ENCODE measurements around the gene CA9.

CA9 gene

DNA sequence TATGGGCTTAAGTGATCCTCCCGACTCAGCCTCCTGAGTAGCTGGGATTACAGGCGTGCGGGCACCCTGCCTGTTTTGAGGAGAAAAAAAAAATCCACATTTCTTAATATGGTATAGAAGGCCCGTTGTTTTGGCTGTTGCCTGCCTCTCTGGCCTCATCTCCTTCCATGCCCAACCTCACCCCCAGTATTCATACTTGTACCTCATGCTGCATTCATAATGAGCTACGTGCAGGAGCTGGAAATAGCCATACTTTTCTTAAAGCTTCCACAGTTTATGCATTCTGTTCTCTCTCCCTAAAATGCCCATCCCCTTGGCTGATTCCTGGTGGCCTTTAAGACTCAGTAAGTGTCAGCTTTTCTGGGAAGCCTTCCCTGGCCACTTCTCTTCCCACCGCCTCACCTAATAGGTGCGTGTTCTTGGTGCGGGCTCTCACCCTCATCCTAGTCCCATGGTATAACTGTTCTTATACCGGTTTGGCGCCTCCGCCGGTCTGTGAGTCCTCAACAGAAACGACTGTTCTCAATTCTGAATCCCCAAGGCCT is 18.1 kb downstream of the CA9 start:
- DNase-seq (ENCODE audit: low read depth): no peak

DNA sequence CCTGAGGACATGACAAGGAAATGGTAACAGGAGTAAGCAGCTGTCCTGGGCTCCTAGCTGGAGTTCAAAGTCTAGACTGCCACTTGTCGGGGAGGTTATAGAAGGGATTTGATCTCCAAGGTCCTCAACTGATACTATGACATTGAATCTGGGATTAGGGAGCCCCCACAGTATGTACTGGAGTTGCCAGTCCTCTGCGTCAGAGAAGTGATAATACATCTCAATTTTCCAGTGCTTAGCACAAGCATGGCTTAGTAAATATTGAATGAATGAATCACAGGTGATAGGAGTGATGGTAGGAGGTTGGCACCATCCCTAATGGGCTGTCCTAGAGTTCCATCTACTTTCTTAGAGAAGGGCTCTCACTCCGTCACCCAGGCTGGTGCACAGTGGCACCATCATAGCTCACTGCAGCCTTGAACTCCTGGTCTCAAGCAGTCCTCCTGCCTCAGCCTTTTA is 22.2 kb downstream of the CA9 start:
- DNase-seq (ENCODE audit: low read depth): no peak

DNA sequence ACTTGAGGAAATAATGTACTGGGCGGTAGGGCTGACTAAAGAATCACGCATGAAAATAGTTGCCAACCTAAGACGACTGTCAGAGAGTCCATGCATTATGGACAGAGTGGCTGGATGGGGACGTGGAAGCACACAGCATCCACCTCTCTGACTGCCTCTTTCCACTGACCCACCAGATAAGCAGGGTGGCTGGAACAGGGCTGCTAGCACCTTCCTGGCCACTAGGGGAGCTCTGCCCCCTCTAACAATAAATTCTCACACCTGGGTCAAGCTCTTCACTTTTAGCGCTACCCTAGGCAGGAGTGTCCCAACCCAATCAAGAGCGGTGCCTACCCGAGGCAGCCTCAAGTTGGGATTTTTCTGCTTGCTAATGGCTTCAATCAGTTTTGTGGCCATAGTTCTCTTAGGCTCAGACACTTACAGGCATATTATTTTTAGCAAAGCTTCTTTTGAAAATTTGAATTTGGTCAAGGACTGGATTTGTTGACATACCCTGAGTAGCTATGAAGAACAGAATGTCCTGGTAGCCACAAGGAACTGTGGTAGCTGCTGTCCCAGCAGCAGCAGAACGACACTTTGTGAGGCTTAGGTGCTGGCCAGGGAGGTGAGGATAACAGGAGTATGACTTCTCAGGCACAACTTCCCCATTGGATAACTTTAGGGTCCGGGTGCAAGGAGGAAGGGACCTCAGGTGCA is 22.9 kb downstream of the CA9 start:
- DNase-seq (ENCODE audit: low read depth): peak; percentile 37

DNA sequence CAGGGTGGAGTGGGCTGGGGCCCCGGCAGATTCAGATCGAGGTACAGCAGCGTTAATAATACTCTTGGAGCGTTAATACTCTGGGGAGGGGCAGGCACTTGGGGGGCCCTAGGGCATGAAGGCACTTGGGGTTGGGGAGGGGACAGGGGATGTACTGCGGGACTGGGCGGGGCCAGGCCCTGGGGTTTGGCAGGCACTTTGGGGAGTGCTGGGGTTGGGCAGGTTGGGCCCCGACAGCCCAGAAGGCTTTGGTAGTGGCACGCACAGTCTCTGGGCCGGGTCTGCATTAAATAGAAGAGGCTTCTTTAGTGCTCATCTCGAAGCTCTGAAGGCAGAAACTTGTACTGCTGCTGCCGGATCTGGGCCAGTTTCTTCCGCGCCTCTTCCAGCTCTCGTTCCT is 23.8 kb downstream of the CA9 start:
- DNase-seq (ENCODE audit: low read depth): no peak

DNA sequence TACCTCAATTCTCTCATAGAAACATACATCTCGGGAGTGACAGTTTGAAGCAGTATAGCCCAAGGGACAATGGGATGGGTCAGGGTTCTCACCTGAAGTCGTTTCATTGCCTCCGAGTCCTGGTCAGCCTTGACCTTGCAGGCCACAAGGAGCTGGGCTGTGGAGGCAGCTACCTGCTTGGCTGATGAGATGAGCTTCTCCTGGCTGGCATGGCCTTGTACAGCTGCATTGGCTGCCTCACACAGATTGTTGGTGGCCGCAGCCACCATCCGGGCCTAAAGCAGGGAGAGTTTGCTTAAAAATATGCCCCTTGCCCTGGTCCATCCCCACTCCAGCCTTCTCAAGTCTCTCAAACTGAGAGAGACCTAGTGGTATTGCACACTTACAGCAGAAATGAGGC is 24.5 kb downstream of the CA9 start:
- no peak for DNase-seq (ENCODE audit: low read depth)

DNA sequence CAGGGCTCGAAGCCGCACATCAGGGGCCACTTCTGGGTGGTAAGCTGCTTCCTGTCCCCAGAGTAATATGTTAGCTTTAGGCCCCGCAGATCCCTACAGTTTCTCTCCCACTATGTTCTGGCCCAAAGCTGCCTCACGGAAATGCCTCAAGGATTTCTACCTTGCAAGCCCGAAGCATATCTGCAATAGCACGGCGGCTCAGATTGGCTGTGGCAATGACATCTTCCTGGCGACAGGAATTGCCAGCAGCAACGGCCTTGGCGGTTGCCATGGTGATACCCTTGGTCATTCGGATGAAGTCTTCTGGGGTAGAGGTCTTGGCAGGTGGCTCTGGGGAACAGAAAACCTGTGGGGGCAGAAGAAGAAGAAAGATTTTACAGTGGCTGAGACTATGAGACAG is 26.3 kb downstream of the CA9 start:
- no peak for DNase-seq (ENCODE audit: low read depth)

DNA sequence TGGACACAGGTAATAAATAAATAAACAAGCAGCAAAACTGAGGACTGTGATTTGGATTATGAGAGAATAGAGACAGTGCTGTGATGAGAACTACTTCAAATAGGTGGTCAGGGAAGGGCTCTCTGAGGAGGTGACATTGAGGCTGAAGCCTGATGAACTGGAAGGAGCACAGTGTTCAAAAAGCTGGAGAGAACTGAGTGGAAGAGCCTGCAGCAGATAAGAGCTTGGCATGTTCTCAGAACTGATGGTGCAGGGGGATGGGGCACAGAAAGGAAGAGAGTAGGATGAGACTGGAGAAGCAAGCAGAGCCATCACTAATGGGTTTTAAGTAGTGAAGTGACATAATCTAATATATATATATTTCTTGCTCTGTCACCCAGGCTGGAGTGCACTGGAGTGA is 27.2 kb downstream of the CA9 start:
- DNase-seq (ENCODE audit: low read depth): no peak

DNA sequence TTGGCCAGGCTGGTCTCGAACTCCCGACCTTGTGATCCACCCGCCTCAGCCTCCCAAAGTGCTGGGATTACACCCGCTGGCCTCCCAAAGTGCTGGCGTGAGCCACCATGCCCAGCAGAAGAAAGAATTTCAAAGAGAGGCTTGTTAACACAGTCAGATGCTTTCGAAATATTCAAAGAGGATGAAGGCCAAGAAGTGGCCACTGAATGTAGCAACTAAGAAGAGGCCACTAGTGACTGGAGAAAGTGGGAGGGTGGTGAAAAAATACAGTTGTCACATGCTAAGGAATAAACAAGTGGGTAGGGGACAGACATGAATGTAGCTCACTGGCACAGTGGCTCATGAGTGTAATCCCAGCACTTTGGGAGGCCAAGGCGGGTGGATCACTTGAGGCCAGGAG is 29.0 kb downstream of the CA9 start:
- DNase-seq (ENCODE audit: low read depth): no peak

DNA sequence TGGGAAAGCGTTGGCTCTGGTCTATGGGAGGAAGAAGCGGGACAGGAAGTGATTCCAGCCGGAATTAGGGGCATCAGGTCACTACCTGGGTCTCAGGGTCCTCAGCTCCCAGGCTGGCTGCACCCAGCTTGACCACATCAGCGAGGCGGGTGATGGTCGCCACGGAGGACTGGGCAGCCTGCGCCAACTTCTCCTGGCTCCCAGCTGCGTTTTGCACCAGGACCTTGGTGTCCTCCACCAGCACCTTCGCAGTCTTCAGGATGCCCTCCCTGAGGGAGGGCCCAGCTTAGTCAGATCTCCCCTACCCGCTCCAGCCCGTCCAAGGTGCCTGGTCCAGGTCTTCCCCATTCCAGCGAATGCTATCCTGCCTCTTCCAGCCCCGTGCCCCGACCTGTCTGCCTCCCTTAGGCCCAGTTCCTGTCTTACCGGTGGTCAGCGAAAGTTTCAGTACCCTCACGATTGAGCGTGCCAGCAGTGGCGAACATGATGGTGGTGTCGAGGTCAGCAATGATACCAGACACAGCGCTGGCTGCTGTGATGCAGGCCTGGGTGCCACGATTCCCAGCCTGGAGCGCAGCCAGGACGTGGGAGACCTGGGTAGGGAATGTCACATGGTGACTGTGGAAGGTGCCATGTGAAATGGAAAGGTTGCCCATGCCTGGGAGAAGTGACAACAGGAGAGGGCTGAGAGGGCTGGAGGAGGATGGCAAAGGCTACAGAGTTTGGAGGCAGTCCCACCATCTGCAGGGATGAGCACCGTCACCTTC is 30.4 kb downstream of the CA9 start:
- no peak for DNase-seq (ENCODE audit: low read depth)

DNA sequence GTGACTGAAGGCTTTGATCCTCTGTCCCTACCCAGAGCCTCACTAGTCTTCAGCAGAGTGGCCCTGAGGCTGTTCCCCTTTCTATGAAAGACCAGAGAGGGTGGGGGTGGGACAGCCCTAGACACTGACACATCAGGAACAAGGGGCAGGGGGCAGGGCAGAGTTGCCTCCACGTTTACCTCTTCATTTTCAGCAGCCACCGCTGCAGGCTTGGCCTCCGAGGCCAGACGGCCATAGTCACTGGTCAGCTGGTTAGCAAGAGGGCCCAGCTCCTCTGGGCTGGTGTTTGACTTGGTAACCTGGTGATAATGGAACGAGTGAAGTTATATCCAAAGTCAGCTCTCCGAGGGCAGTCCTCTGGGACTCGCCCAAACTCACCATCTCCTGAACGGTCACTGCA is 31.6 kb downstream of the CA9 start:
- no peak for DNase-seq (ENCODE audit: low read depth)

DNA sequence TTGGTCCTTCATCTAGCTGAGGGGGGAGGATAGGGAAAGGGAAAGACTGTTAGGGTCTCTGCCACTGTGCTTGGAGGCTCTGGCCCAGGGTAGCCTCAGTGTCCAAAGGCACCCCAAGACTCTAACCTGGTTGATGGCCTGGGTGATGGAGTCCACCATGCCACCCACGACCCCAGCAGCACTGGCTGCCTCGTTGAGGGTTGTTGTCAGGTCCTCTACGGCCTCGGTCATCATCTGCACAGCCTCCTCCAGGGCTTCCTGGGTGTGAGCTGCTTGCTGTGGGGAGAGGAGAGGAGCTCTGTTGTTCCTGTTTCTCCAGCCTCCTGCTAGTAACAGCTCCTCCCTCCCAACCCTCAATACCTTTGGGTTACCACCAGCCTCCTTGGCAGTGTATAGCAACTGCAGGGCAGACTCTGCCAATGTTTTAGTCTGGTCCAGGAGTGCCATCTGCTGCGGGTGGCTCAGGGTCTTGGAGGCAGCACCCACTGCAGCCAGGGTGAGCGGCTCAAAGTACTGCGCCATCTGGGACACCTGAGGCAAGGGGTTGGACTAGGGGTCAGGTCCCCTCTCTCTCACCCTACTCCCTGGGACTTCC is 32.2 kb downstream of the CA9 start:
- no peak for DNase-seq (ENCODE audit: low read depth)

DNA sequence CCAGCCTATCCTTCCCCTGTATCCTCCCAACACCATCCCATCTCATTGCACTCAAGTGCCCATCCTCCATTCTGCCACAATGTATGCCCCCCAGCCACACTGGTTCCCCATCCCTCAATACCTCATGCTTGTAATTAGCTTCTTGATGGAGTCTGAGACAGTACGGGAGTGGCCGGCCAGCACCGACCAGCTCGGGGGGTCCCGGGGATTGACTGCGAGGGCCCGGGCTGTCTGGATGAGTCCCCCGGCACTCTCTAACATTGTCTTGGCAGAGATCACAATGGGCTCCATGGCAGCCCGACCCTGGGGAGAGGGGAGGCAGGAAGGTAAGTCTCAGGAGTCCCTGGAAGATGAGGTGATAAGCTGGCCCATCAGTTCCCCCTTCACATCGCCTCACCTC is 33.2 kb downstream of the CA9 start:
- no peak for DNase-seq (ENCODE audit: low read depth)

DNA sequence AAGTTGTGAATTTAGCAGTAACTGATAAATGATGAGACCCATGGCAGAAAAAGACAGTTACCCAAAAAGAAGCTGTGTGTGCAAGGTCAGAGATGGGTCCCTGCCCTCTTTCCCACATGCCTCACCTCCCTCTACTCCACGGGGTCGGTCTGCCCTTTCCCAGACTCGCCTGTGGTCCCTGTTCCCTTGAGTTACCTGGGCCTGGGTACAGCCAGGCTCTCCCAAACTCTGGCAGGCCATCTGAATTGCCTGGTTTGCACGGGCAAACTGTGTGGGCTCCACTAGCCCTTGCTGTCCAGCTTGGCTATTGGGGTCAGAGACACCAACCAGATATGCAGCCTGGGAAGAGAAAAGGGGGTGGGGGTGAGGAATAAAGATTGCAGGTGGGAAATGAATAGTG is 34.4 kb downstream of the CA9 start:
- DNase-seq (ENCODE audit: low read depth): no peak

DNA sequence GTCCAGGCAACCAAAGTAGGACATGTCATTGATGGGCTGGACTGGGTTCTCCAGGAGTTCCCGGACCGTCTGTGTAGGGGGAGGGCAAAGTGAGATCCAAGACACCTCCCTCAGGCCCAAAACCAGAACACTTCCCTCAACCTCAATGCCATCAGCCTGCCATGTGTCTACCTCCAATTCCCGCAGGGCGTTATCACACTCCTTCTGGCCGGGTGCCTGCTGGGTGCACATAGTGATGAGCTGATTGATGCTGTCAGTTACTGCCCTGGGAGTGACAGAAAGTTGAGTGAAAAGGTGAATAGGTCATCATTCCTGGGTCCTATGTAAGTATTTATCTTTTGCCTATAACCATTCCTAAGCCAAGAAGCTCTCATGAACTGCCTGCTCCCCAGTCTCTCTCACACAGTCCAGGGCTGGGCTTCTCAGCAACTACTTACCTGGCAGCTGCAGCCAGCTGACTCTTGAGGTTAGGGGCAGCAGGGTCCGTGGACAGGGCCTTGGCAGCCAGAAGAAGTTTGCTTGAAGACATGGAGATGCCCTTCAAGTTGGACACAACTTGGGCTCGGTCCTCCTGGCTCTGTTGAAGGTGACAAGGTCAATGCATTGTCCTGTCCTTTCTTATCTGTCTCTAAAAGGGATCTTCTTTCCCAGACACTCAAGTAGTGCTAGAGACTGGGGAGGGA is 37.2 kb downstream of the CA9 start:
- no peak for DNase-seq (ENCODE audit: low read depth)

DNA sequence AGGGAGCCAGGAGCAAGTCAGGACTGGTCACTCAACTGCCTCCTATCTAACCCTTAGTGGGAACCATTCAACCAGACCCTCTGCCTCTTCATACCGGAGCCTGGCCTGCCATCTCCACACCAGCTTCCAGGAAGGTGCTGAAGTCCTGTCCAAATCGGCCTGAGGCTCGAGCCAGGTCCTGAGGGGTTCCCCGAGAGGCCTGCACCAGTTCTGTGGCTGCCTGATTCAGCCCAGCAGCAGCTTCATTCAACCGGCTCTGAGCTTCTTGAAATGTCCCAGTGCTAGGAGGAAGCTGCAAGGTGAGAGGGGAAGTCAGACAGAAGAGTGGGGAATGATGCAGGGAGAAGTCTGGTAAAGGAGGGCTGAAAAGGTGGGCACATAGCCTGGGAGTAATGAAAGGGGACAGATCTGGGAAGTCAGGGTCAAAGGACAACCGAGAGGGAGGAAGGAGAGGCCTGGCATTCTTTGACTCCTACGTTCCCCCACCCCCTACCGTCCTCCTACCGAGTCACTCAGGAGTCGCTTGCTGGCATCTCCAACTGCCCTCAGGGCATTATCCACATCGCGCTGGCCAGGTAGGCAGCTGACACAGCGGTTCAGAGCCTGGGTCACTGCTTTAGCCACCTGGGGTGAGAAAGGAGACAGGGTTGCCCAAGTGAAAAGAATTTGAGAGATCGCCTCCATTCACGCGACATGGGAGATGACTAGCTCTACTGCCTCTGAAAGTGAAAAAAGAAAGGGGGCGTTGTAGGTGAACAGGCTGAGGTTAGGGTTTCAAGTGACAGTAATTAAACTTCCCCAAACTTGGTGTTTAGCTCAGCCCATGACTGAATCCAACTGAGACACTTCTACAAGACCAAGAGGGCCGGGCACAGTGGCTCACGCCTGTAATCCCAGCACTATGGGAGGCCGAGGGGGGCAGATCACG is 38.0 kb downstream of the CA9 start:
- DNase-seq (ENCODE audit: low read depth): no peak

DNA sequence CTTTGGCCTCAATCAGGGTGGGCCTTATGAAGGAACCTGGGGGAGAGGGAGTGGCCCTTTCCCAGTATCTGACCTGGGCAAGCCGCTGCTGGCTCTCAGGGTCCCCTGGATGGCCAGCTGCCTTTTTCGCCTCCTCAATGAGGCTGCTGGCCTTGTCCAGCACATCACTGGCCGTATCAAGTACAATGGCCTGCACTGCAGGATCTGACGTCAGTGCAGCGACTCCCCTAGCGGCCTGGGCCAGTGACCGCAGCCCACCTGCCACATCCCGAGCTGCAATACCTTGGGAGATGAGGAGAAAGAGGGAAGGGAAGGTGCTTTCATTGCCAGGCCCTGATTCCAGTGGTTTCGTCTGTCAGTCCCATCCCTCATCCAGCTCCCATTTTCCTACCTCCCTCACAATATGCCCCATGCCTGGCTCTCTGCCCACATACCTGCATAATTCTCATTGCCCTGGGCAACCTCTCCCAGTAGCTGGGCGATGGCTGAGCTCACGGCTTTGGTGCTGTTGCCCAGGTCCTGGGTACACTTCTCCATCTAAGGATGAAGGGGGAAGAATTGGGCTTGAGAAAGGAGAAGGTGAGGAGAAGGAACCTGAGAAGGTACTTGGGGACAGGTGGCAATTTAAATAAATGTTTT is 39.2 kb downstream of the CA9 start:
- DNase-seq (ENCODE audit: low read depth): no peak

DNA sequence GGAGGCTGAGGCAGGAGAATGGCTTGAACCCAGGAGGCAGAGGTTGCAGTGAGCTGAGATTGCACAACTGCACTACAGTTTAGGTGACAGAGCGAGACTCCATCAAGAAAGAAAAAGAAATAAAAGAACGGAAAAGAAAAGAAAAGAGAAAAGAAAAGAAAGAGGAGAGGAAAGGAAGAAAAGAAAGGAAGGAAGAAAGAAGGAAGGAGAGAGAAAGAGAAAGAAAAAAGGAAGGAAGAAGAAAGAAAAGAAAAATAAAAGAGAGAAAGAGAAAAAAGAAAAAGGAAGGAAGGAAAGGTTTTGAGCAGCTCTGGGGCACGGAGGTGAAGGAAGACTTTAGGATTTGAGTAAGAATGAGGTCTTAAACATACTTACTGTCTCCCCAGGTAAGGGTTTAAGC is 39.9 kb downstream of the CA9 start:
- DNase-seq (ENCODE audit: low read depth): no peak

DNA sequence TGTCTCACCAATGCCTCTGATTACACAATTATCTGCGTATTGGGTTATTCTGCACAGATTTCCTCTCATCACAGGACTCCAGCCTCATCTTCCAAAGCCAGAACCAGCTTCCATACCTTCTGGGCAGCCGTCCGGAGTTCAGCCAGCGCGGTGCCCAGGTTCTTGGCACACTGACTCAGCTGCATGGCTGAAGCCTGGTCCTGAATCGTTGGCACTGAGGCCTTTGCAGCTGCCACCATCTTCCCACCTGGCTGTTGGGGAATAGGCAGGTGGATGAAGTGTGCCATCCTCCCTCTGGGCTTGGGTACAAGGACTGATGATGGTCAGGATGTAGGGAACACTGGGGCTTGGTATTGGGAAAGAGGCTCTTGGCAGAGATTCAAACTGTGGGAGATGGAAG is 40.4 kb downstream of the CA9 start:
- no peak for DNase-seq (ENCODE audit: low read depth)

DNA sequence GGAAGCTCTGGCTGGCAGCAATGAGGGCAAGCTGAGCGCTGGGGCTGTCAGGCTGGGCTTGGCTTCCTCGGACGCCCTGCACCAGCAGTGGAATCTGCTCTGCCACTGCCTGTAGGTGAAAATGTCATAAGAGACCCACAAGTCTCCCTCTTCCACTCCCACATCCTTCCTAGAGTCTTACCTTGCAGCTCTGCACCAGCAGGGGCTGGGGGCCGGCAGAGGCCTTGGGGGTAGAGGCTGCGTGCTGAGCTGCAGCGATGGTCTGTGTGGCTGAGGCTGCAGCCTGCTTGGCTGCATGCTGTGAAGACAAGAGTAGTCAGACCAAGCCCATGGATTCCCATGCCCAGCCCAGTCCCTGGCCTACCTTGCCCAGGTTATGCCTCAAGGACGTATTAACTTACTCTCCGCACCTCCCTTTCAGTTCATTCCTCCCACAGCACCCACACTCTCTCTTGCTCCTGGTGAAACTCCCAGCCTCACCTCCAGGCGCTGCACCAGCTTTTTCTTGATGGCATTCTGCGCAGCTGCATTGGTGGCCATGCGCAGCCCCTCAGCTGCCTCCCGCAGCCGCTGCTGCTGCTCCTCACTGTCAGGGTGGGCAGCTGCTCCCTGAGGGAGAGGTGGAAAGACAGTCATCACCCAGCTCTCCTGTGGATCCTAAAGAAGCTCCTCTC is 41.0 kb downstream of the CA9 start:
- no peak for DNase-seq (ENCODE audit: low read depth)

DNA sequence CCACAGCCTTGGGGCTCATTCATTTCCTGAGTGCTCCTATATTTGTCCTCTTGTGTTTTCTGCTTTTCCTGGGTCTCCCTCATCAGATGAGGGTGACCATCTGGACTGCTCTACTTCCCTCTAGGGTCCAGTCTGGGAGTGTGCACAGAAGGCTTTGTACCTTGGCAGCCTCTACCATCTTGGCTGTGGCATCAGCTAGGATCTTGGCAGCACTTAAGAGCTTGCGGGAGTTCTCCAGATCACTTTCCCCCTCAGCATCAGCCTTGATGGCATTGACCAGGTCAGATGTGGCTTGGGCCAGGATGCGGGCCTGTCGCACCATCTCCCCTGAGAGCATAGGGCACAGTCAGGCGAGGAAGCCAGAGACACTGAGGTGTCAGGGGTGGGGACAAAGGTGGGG is 42.5 kb downstream of the CA9 start:
- no peak for DNase-seq (ENCODE audit: low read depth)
